B cell (primary cell): ENCODE results near the gene THOC5. TPM values are rescaled to one million over a fixed set of nuclear protein-coding genes. Genes with fewer than 3 reads are reported as not detected.

Experiments used
- ATAC-seq: fragments of 200-7000 bp; cut with Tn5 transposase; one replicate; pipeline ENCODE4 v1.10.0; 2021; ENCODE audit warnings: low read depth, mild to moderate bottlenecking, moderate number of reproducible peaks, moderate library complexity
- CTCF ChIA-PET: fragments of 350-600 bp; sonication (Branson Sonifier 250); formaldehyde crosslinking; loops from one replicate; lab custom pipeline; 2021; ENCODE audit warnings: antibody characterized with exemption, inconsistent platforms; lab: Charles Lee
- POLR2A ChIA-PET: fragments of 350-600 bp; sonication (Branson Sonifier 250); formaldehyde crosslinking; loops from one replicate; lab custom pipeline; 2021; ENCODE audit warnings: antibody characterized with exemption; lab: Charles Lee
- DNase-seq: peaks from one replicate; pipeline ENCODE4 v3.0.0; 2013
- H2AFZ ChIP-seq: 2 replicates; pipeline ENCODE4 v1.6.1; 2012; ENCODE audit warnings: mild to moderate bottlenecking, low read depth, low read length; ENCODE audit not compliant: insufficient read depth, poor library complexity, severe bottlenecking
- H3K27ac ChIP-seq, 2 donors: 1 replicate in 1 of 2; 2 replicates in 1 of 2; pipeline ENCODE4 v1.5.1; 2012 to 2013; ENCODE audit warnings: low read length in 2 of 2, mild to moderate bottlenecking in 2 of 2, moderate library complexity in 1 of 2
- H3K27me3 ChIP-seq, 4 experiments: fragments of 200-600 bp in 1 of 4; sonication (generic) in 1 of 4; replicated peaks in 1 of 4; 1 replicate in 2 of 4; 2 replicates in 2 of 4; pipeline versions ENCODE4 v1.6.1 to v1.7.0; 2013 to 2016; ENCODE audit warnings: low read length in 3 of 4, mild to moderate bottlenecking in 2 of 4, mixed read lengths in 1 of 4, moderate library complexity in 1 of 4; ENCODE audit not compliant: insufficient read depth in 4 of 4, control insufficient read depth in 3 of 4; ENCODE audit errors: control extremely low read depth in 1 of 4
- H3K36me3 ChIP-seq, 2 experiments: replicated peaks in 1 of 2; 1 replicate in 1 of 2; 2 replicates in 1 of 2; pipeline versions ENCODE4 v1.6.1 to v1.7.1; 2013; ENCODE audit warnings: low read length in 1 of 2; ENCODE audit not compliant: insufficient read depth in 2 of 2, control insufficient read depth in 1 of 2; ENCODE audit errors: control extremely low read depth in 1 of 2, extremely low read depth in 1 of 2
- H3K4me1 ChIP-seq, 2 donors: fragments of 200-600 bp in 1 of 2; sonication (generic) in 1 of 2; 1 replicate in 1 of 2; 2 replicates in 1 of 2; pipeline versions ENCODE4 v1.5.1 to v1.6.1; 2013 to 2017; ENCODE audit warnings: low read length in 2 of 2; ENCODE audit not compliant: control insufficient read depth in 2 of 2, insufficient read depth in 2 of 2
- H3K4me2 ChIP-seq: replicated peaks from 2 replicates; pipeline ENCODE3; 2012; ENCODE audit warnings: mild to moderate bottlenecking, low read depth, low read length; ENCODE audit not compliant: poor library complexity, severe bottlenecking
- H3K4me3 ChIP-seq, 5 experiments: fragments of 200-600 bp in 1 of 5; sonication (generic) in 1 of 5; 1 replicate in 3 of 5; 2 replicates in 2 of 5; pipeline versions ENCODE4 v1.5.1 to v1.7.0; 2011 to 2016; ENCODE audit warnings: low read length in 4 of 5, mild to moderate bottlenecking in 4 of 5, low read depth in 2 of 5, control low read depth in 1 of 5, moderate library complexity in 1 of 5; ENCODE audit not compliant: insufficient read depth in 1 of 5; ENCODE audit errors: control extremely low read depth in 1 of 5, extremely low read depth in 1 of 5
- H3K79me2 ChIP-seq: fragments of 200-600 bp; sonication (generic); one replicate; pipeline ENCODE4 v1.6.0; 2016; ENCODE audit warnings: low read length; ENCODE audit not compliant: control insufficient read depth, insufficient read depth
- H3K9ac ChIP-seq: fragments of 200-600 bp; sonication (generic); 2 replicates; pipeline ENCODE4 v1.6.1; 2017; ENCODE audit warnings: mild to moderate bottlenecking, low read length, moderate library complexity
- H3K9me3 ChIP-seq, 3 donors: one replicate each; pipeline versions ENCODE4 v1.6.1 to v1.7.1; 2013; ENCODE audit warnings: low read length in 2 of 3; ENCODE audit not compliant: control insufficient read depth in 2 of 3, insufficient read depth in 1 of 3; ENCODE audit errors: control extremely low read depth in 1 of 3
- H4K20me1 ChIP-seq: 2 replicates; pipeline ENCODE4 v1.6.0; 2012; ENCODE audit warnings: mild to moderate bottlenecking, low read length; ENCODE audit not compliant: insufficient read depth, control insufficient read depth, poor library complexity, severe bottlenecking
- H3K27ac Mint-ChIP-seq: one replicate; pipeline ENCODE4 v1.8.0; 2021; ENCODE audit warnings: mixed read lengths
- H3K27me3 Mint-ChIP-seq: one replicate; pipeline ENCODE4 v1.8.0; 2021; ENCODE audit warnings: mixed read lengths
- H3K4me1 Mint-ChIP-seq: one replicate; pipeline ENCODE4 v1.8.0; 2021; ENCODE audit warnings: mixed read lengths
- H3K4me3 Mint-ChIP-seq: one replicate; pipeline ENCODE4 v1.8.0; 2021; ENCODE audit warnings: mixed read lengths
- H3K9me3 Mint-ChIP-seq: one replicate; pipeline ENCODE4 v1.8.0; 2022; ENCODE audit warnings: mixed read lengths; ENCODE audit not compliant: insufficient read depth
- CTCF ChIP-seq: fragments of 200-600 bp; IDR thresholded peaks from one replicate; pipeline ENCODE4 v1.8.0; 2022; ENCODE audit warnings: antibody characterized with exemption, mild to moderate bottlenecking
- EZH2 ChIP-seq: IDR thresholded peaks from 2 replicates; pipeline ENCODE4 v1.6.1; 2012; ENCODE audit warnings: borderline replicate concordance, low read depth, mild to moderate bottlenecking, moderate library complexity, low read length; ENCODE audit not compliant: insufficient read depth, poor library complexity, severe bottlenecking
- WGBS: methylation state at CpG from one replicate; pipeline ENCODE4 v1.1.5; 2013; ENCODE audit warnings: missing lambda C conversion rate; ENCODE audit not compliant: insufficient coverage; 5-methylcytosine and 5-hydroxymethylcytosine counted together
- intact Hi-C: fragments of 100-400 bp; cut with micrococcal nuclease; formaldehyde crosslinking; loops from one replicate; pipeline ENCODE4 v1.10.0; 2022
- polyA plus RNA-seq: library from polyadenylated mRNA; depleted of rRNA; stranded (reverse); fragments of >200 nt; gene quantifications from 2 replicates; pipeline ENCODE4 v1.2.3, GENCODE V29; 2012
- total RNA-seq, 2 donors: library from RNA; stranded (reverse); fragments of 120-200 nt in 1 of 2; gene quantifications; 1 replicate in 1 of 2; 2 replicates in 1 of 2; pipeline versions ENCODE4 v1.2.3 to v1.2.4, GENCODE V29; 2013 to 2022

The THOC5 gene
- total and polyA plus RNA-seq, 2 donors (not counting 1 experiment from before 2014, with no cell fraction given): 26.5 to 59.1 TPM

GRCh38 chr22:29487426-29487986 is 66.1 kb downstream of the THOC5 start:
- H3K27me3 Mint-ChIP-seq: peaks cover 3% of the 10 kb centered on the region
- ATAC-seq (no peak), DNase-seq (no peak)
- H3K79me2 ChIP-seq: no peaks in the 10 kb centered on the region
- intact Hi-C loops: no loop called here
- no peak overlapping the region for H3K4me2 ChIP-seq
- H3K9me3 ChIP-seq: peaks cover 0 to 6% (median 0%) of the 10 kb centered on the region in 3 donors
- ChIA-PET POLR2A (no interaction called here), CTCF (no interaction called here)
- WGBS: 83% methylated on average over 2 of the region's 6 CpGs
- H3K4me3 Mint-ChIP-seq: no peak overlapping the region
- H3K36me3 ChIP-seq: no peaks in the 10 kb centered on the region
- H3K9ac ChIP-seq: no peak overlapping the region
- TF ChIP-seq EZH2 (no peak), CTCF (no peak)
- peaks cover 18 to 21% of the 10 kb centered on the region in 2 donors for H3K4me1 ChIP-seq
- peaks cover 0 to 11% (median 3%) of the 10 kb centered on the region in 4 experiments for H3K27me3 ChIP-seq
- no peak overlapping the region for H3K4me3 ChIP-seq
- no peaks in the 10 kb centered on the region for H4K20me1 ChIP-seq
- no peak overlapping the region for H3K27ac ChIP-seq
- no peak overlapping the region for H2AFZ ChIP-seq
- H3K9me3 Mint-ChIP-seq: no peaks in the 10 kb centered on the region
- peaks cover 27% of the 10 kb centered on the region for H3K4me1 Mint-ChIP-seq
- H3K27ac Mint-ChIP-seq: no peak overlapping the region

- H4K20me1 ChIP-seq: no peaks in the 10 kb centered on the region
- no peak overlapping the region for H2AFZ ChIP-seq
- H3K9ac ChIP-seq: no peak overlapping the region
- H3K36me3 ChIP-seq: no peaks in the 10 kb centered on the region
- no peak overlapping the region for H3K4me3 Mint-ChIP-seq
- H3K27me3 Mint-ChIP-seq: peaks cover 16% of the 10 kb centered on the region
- peaks cover 0 to 16% (median 0%) of the 10 kb centered on the region in 3 donors for H3K9me3 ChIP-seq
- ChIA-PET CTCF (no interaction called here), POLR2A (interaction anchor here (0.6 kb wide), 1 partner anchor 1821 kb away, joined by 6 read pairs; no protein-coding TSS in a partner anchor)
- DNase-seq: no peak
- no peak overlapping the region for H3K4me2 ChIP-seq
- 98% methylated on average over 8 of the region's 8 CpGs for WGBS
- no peaks in the 10 kb centered on the region for H3K9me3 Mint-ChIP-seq
- peaks cover 27 to 30% of the 10 kb centered on the region in 2 donors for H3K4me1 ChIP-seq
- H3K27ac Mint-ChIP-seq: no peak overlapping the region
- TF ChIP-seq EZH2: no peak
- no peak for TF ChIP-seq CTCF
- H3K4me1 Mint-ChIP-seq: peaks cover 28% of the 10 kb centered on the region
- intact Hi-C loops: no loop called here
- no peak for ATAC-seq
- H3K79me2 ChIP-seq: no peaks in the 10 kb centered on the region
- H3K4me3 ChIP-seq: no peak overlapping the region
- H3K27ac ChIP-seq: no peak overlapping the region
- peaks cover 0 to 30% (median 19%) of the 10 kb centered on the region in 4 experiments for H3K27me3 ChIP-seq
Measured at GRCh38 chr22:29485448-29485847, 68.1 kb downstream of the THOC5 start.
